ENCODE measurements around the gene ARL14EPL.

Gene ARL14EPL

GRCh38 chr5:116032094-116032517 lies at the start of gene ARL14EPL:
ARL14EPL (plus strand) TSS chr5:116032472; CDS start chr5:116051466, 18,994 bp downstream.
- DNase-seq (ENCODE audit: low spot score) = peak; percentile 55

GRCh38 chr5:115983519-115983918 lies 48.8 kb upstream of the ARL14EPL start:
- no peak for DNase-seq (ENCODE audit: low spot score)

GRCh38 chr5:115985802-115986757 lies 46.2 kb upstream of the ARL14EPL start:
- DNase-seq (ENCODE audit: low spot score) = no peak

GRCh38 chr5:115988002-115988401 lies 44.3 kb upstream of the ARL14EPL start:
- DNase-seq (ENCODE audit: low spot score) = no peak

GRCh38 chr5:115992848-115993350 lies 39.4 kb upstream of the ARL14EPL start:
- no peak for DNase-seq (ENCODE audit: low spot score)

GRCh38 chr5:115995351-115995750 lies 36.9 kb upstream of the ARL14EPL start:
- DNase-seq (ENCODE audit: low spot score) = no peak

- no peak for DNase-seq (ENCODE audit: low spot score)
These were observed 30.0 kb upstream of the ARL14EPL start for GRCh38 chr5:116002116-116002906.

GRCh38 chr5:116004248-116004647 lies 28.0 kb upstream of the ARL14EPL start:
- DNase-seq (ENCODE audit: low spot score) = no peak

- no peak for DNase-seq (ENCODE audit: low spot score)
These were observed 22.5 kb upstream of the ARL14EPL start for GRCh38 chr5:116009806-116010205.

- no peak for DNase-seq (ENCODE audit: low spot score)
These were observed 21.2 kb upstream of the ARL14EPL start for GRCh38 chr5:116011046-116011445.

- no peak for DNase-seq (ENCODE audit: low spot score)
These were observed 19.0 kb upstream of the ARL14EPL start for GRCh38 chr5:116013207-116013785.

- no peak for DNase-seq (ENCODE audit: low spot score)
These were observed 18.3 kb upstream of the ARL14EPL start for GRCh38 chr5:116013936-116014335.

- DNase-seq (ENCODE audit: low spot score) = no peak
These were observed 8.7 kb upstream of the ARL14EPL start for GRCh38 chr5:116023619-116024018.

GRCh38 chr5:116025866-116026265 lies 6.4 kb upstream of the ARL14EPL start:
- DNase-seq (ENCODE audit: low spot score) = no peak

GRCh38 chr5:116032991-116033390 lies 719 bp downstream of the ARL14EPL start:
- DNase-seq (ENCODE audit: low spot score) = no peak

GRCh38 chr5:116035123-116035522 lies 2.9 kb downstream of the ARL14EPL start:
- DNase-seq (ENCODE audit: low spot score) = no peak

- DNase-seq (ENCODE audit: low spot score) = no peak
These were observed 5.1 kb downstream of the ARL14EPL start for GRCh38 chr5:116037236-116037822.

- DNase-seq (ENCODE audit: low spot score) = no peak
These were observed 6.5 kb downstream of the ARL14EPL start for GRCh38 chr5:116038817-116039216.

- no peak for DNase-seq (ENCODE audit: low spot score)
These were observed 10.1 kb downstream of the ARL14EPL start for GRCh38 chr5:116042375-116042774.

GRCh38 chr5:116044073-116044472 lies 11.8 kb downstream of the ARL14EPL start:
- DNase-seq (ENCODE audit: low spot score) = no peak

- DNase-seq (ENCODE audit: low spot score) = no peak
These were observed 13.5 kb downstream of the ARL14EPL start for GRCh38 chr5:116045821-116046220.

GRCh38 chr5:116046261-116046660 lies 14.0 kb downstream of the ARL14EPL start:
- DNase-seq (ENCODE audit: low spot score) = no peak
